Neural progenitor cell (in vitro differentiated cells): ENCODE measurements around the gene UBE2F. TPM values are rescaled to one million over a fixed set of nuclear protein-coding genes. Genes with fewer than 3 reads are reported as not detected.

Experiments used
- DNase-seq: peaks from one replicate; pipeline ENCODE4 v3.0.0-alpha.2; 2016; ENCODE audit warnings: low spot score
- H2AFZ ChIP-seq: fragments of 200-600 bp; sonication (generic); replicated peaks from 2 replicates; pipeline ENCODE4 v1.6.1; 2016; ENCODE audit warnings: antibody characterized with exemption
- H3F3A ChIP-seq: fragments of 200-600 bp; sonication (generic); 2 replicates; pipeline ENCODE4 v1.6.1; 2016; ENCODE audit warnings: antibody characterized with exemption, low read depth
- H3K27ac ChIP-seq: fragments of 200-600 bp; sonication (generic); 2 replicates; pipeline ENCODE4 v1.5.1; 2016; ENCODE audit warnings: mild to moderate bottlenecking
- H3K27me3 ChIP-seq: fragments of 200-600 bp; sonication (generic); 2 replicates; pipeline ENCODE4 v1.6.1; 2016; ENCODE audit warnings: mild to moderate bottlenecking, moderate library complexity
- H3K36me3 ChIP-seq: fragments of 200-600 bp; sonication (generic); 2 replicates; pipeline ENCODE4 v1.5.1; 2016
- H3K4me1 ChIP-seq: fragments of 200-600 bp; sonication (generic); 2 replicates; pipeline ENCODE4 v1.6.1; 2016; ENCODE audit warnings: mixed run types
- H3K4me2 ChIP-seq: fragments of 200-600 bp; sonication (generic); 2 replicates; pipeline ENCODE4 v1.6.1; 2016
- H3K4me3 ChIP-seq: fragments of 200-600 bp; sonication (generic); 2 replicates; pipeline ENCODE4 v1.5.1; 2016
- H3K79me2 ChIP-seq: fragments of 200-600 bp; sonication (generic); 2 replicates; pipeline ENCODE4 v1.6.1; 2016; ENCODE audit warnings: low read depth
- H3K9ac ChIP-seq: fragments of 200-600 bp; sonication (generic); 2 replicates; pipeline ENCODE4 v1.6.1; 2016
- H3K9me3 ChIP-seq: fragments of 200-600 bp; sonication (generic); 2 replicates; pipeline ENCODE4 v1.5.1; 2016; ENCODE audit warnings: low read depth
- H4K20me1 ChIP-seq: fragments of 200-600 bp; sonication (generic); 2 replicates; pipeline ENCODE4 v1.6.1; 2016; ENCODE audit warnings: low read depth
- H3K27ac Mint-ChIP-seq: 3 replicates; pipeline ENCODE4 v1.8.0; 2021; ENCODE audit warnings: mixed read lengths
- H3K27me3 Mint-ChIP-seq: 2 replicates; pipeline ENCODE4 v1.8.0; 2022; ENCODE audit warnings: low read depth, mild to moderate bottlenecking, inconsistent platforms, moderate library complexity, mixed read lengths; ENCODE audit not compliant: insufficient read depth
- H3K36me3 Mint-ChIP-seq: 3 replicates; pipeline ENCODE4 v1.8.0; 2021; ENCODE audit warnings: mixed read lengths
- H3K4me1 Mint-ChIP-seq: 3 replicates; pipeline ENCODE4 v1.8.0; 2021; ENCODE audit warnings: mixed read lengths
- H3K4me3 Mint-ChIP-seq: 3 replicates; pipeline ENCODE4 v1.8.0; 2021; ENCODE audit warnings: mild to moderate bottlenecking, moderate library complexity, mixed read lengths
- H3K9me3 Mint-ChIP-seq: 3 replicates; pipeline ENCODE4 v1.8.0; 2020; ENCODE audit warnings: mixed read lengths
- CTCF ChIP-seq: fragments of 200-600 bp; sonication (generic); IDR thresholded peaks from 2 replicates; pipeline ENCODE4 v1.5.1; 2017; ENCODE audit warnings: antibody characterized with exemption, mild to moderate bottlenecking
- EZH2 ChIP-seq: fragments of 200-600 bp; sonication (generic); IDR thresholded peaks from 2 replicates; pipeline ENCODE4 v1.6.1; 2017; ENCODE audit warnings: antibody characterized with exemption, mild to moderate bottlenecking, moderate library complexity
- EZH2phosphoT487 ChIP-seq: fragments of 200-600 bp; sonication (generic); IDR thresholded peaks from 2 replicates; pipeline ENCODE4 v1.6.1; 2017; ENCODE audit warnings: antibody characterized with exemption
- total RNA-seq: library from RNA; depleted of rRNA; stranded (reverse); fragments of >200 nt; gene quantifications from 2 replicates; pipeline ENCODE4 v1.2.3, GENCODE V29; 2015; ENCODE audit warnings: low replicate concordance

The UBE2F gene
- total RNA-seq, 1 donor from 2014 or later = 77.4 TPM

DNA sequence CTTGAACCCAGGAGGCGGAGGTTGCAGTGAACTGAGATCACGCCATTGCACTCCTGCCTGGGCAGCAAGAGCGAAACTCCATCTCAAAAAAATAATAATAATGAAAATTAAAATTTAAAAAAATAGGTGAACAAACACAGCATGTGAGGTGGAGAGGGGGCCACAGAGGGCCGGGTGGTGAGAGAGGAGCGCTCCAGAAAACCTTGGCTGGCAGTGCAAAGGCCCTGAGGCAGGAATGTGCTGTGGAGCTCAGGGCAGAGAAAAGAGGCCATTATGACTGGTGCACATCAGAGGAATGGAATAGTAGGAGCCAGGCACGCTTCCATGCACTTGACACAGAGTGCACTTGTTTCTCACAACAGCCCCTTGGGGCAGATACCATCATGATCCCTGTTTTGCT is 72.3 kb downstream of the UBE2F start:
- H3F3A ChIP-seq = no peaks in the 10 kb centered on the region
- H3K9ac ChIP-seq = no peak overlapping the region
- H4K20me1 ChIP-seq = peaks cover 3% of the 10 kb centered on the region
- Mint-ChIP-seq H3K27me3 (no peaks in the 10 kb centered on the region), H3K36me3 (peaks cover 15% of the 10 kb centered on the region), H3K27ac (no peak overlapping the region), H3K4me3 (no peak overlapping the region), H3K9me3 (no peaks in the 10 kb centered on the region), H3K4me1 (no peaks in the 10 kb centered on the region)
- no peaks in the 10 kb centered on the region for H3K4me1 ChIP-seq
- no peak overlapping the region for H3K4me3 ChIP-seq
- no peak overlapping the region for H2AFZ ChIP-seq
- no peak for DNase-seq
- no peaks in the 10 kb centered on the region for H3K79me2 ChIP-seq
- no peaks in the 10 kb centered on the region for H3K9me3 ChIP-seq
- no peaks in the 10 kb centered on the region for H3K27me3 ChIP-seq
- TF ChIP-seq CTCF (no peak), EZH2 (no peak), EZH2phosphoT487 (no peak)
- no peaks in the 10 kb centered on the region for H3K36me3 ChIP-seq
- H3K27ac ChIP-seq = no peak overlapping the region
- H3K4me2 ChIP-seq = no peak overlapping the region

DNA sequence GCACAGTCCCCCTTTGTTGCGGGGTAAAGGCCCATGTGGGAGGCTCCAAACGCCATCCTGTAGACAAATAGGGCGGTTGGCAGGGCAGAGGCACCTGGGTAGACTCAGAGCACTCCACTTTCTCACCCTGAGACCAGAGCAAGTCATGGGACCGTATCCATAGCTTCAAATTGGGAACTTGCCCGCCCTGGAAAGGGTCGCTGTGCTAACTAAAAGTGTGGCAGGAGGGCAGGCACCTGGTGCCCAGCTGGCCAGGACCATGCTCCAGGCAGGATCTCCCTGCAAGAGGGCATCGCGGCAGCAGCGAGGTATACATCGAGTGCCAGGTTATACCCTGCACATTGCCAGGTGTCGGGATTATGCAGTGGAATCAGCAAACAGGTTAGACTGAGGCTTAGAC is 73.2 kb downstream of the UBE2F start:
- Histone ChIP-seq H3K27ac (no peak overlapping the region), H3K4me2 (no peak overlapping the region), H3K4me1 (no peaks in the 10 kb centered on the region), H3F3A (no peaks in the 10 kb centered on the region), H3K4me3 (no peak overlapping the region), H2AFZ (no peak overlapping the region), H4K20me1 (peaks cover 3% of the 10 kb centered on the region), H3K27me3 (no peaks in the 10 kb centered on the region), H3K9ac (no peak overlapping the region), H3K9me3 (no peaks in the 10 kb centered on the region), H3K79me2 (no peaks in the 10 kb centered on the region), H3K36me3 (no peaks in the 10 kb centered on the region)
- Mint-ChIP-seq H3K27me3 (no peaks in the 10 kb centered on the region), H3K36me3 (peaks cover 13% of the 10 kb centered on the region), H3K27ac (no peak overlapping the region), H3K4me1 (no peaks in the 10 kb centered on the region), H3K9me3 (no peaks in the 10 kb centered on the region), H3K4me3 (no peak overlapping the region)
- no peak for DNase-seq
- TF ChIP-seq EZH2 (no peak), CTCF (no peak), EZH2phosphoT487 (no peak)

- Mint-ChIP-seq H3K36me3 (peaks cover 15% of the 10 kb centered on the region), H3K27ac (no peak overlapping the region), H3K4me1 (no peaks in the 10 kb centered on the region), H3K27me3 (no peaks in the 10 kb centered on the region), H3K4me3 (no peak overlapping the region), H3K9me3 (no peaks in the 10 kb centered on the region)
- Histone ChIP-seq H3F3A (no peaks in the 10 kb centered on the region), H3K4me1 (no peaks in the 10 kb centered on the region), H3K27ac (no peak overlapping the region), H3K4me3 (no peak overlapping the region), H3K4me2 (no peak overlapping the region), H3K9me3 (no peaks in the 10 kb centered on the region), H3K27me3 (no peaks in the 10 kb centered on the region), H3K36me3 (no peaks in the 10 kb centered on the region), H4K20me1 (no peaks in the 10 kb centered on the region), H2AFZ (no peak overlapping the region), H3K9ac (no peak overlapping the region), H3K79me2 (no peaks in the 10 kb centered on the region)
- no peak for DNase-seq
- TF ChIP-seq EZH2 = no peak
- TF ChIP-seq EZH2phosphoT487 = no peak
- TF ChIP-seq CTCF = no peak
Observed at GRCh38 chr2:238040918-238041317, 74.1 kb downstream of the UBE2F start.
